Body of pancreas (tissue), 4 donors: ENCODE measurements around the gene NUDT13. TPM values are rescaled to one million over a fixed set of nuclear protein-coding genes. Genes with fewer than 3 reads are reported as not detected.

Source experiments
- ATAC-seq: fragments of 150-250 bp; one replicate; pipeline ENCODE4 v1.9.1; 2016
- DNase-seq, 4 donors: peaks; one replicate each; pipeline ENCODE4 v3.0.0-alpha.2; 2019
- H3K27ac ChIP-seq, 4 donors: fragments of 200-600 bp; sonication (generic); 1 replicate in 3 of 4; 2 replicates in 1 of 4; pipeline versions ENCODE4 v1.5.1 to v1.6.1; 2016 to 2019; ENCODE audit warnings: mild to moderate bottlenecking in 1 of 4, mixed read lengths in 1 of 4, moderate library complexity in 1 of 4
- H3K27me3 ChIP-seq, 2 donors: fragments of 200-600 bp; sonication (generic); one replicate each; pipeline ENCODE4 v1.6.0; 2016; ENCODE audit warnings: mild to moderate bottlenecking in 1 of 2
- H3K36me3 ChIP-seq, 2 donors: fragments of 200-600 bp; sonication (generic); replicated peaks in 1 of 2; 2 replicates each; pipeline ENCODE4 v1.5.1; 2016; ENCODE audit warnings: low read depth in 2 of 2; ENCODE audit not compliant: insufficient read depth in 1 of 2
- H3K4me1 ChIP-seq: fragments of 200-600 bp; sonication (generic); one replicate; pipeline ENCODE4 v1.6.0; 2016
- H3K4me3 ChIP-seq, 2 donors: fragments of 200-600 bp; sonication (generic); 1 replicate in 1 of 2; 2 replicates in 1 of 2; pipeline ENCODE4 v1.5.1; 2016 to 2019
- H3K9me3 ChIP-seq, 3 donors: fragments of 200-600 bp; sonication (generic); 1 replicate in 2 of 3; 2 replicates in 1 of 3; pipeline ENCODE4 v1.5.1; 2016
- POLR2A ChIP-seq, 3 donors: fragments of 450-650 bp; IDR thresholded peaks; one replicate each; pipeline ENCODE4 v1.6.1; 2016; ENCODE audit warnings: antibody characterized with exemption in 3 of 3, mild to moderate bottlenecking in 2 of 3
- WGBS, 2 donors: methylation state at CpG; one replicate each; pipeline ENCODE4 v1.1.5; 2017; 5-methylcytosine and 5-hydroxymethylcytosine counted together
- intact Hi-C: fragments of 100-400 bp; cut with DNase I; formaldehyde crosslinking; loops from one replicate; pipeline ENCODE4 v1.15.1; 2023
- total RNA-seq, 2 donors: library from RNA; depleted of rRNA; stranded (reverse); fragments of >200 nt; gene quantifications; one replicate each; pipeline ENCODE4 v1.1.0, GENCODE V29; 2016
- TF ChIP-seq, protein P1 (sequence below), 7 experiments: fragments of 450-650 bp in 4 of 7; fragments of 200-600 bp in 3 of 7; sonication (generic) in 3 of 7; IDR thresholded peaks; one replicate each; pipeline ENCODE4 v1.5.1; 2016 to 2019; ENCODE audit warnings: antibody characterized with exemption in 7 of 7

Gene NUDT13
- total RNA-seq, 2 donors from 2014 or later = 2.3 to 3.3 TPM

DNA sequence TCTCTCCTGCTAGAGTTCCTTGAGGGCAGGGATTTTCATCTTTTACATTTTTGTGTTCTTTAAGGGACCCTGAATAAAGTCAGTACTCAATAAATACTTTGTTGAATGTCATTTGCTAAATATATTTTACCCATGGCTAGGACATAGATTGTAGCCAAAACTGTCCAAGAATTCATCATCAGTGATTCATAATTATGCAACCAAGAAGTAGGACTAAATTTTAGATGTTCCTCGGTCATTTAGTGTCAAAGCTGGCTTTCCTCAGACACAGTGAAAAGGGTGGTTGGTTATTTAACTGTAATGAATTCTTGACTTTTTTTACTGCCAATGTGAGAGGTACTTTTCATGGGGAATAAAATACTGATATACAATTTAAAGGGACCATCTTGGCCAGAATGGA lies 3.3 kb downstream of the NUDT13 start:
- intact Hi-C loops = no loop called here
- WGBS, 2 donors = 61 to 89% methylated on average over 1 of the region's 1 CpG
- no peak for DNase-seq
- Histone ChIP-seq H3K4me3 (no peak overlapping the region), H3K27me3 (no peaks in the 10 kb centered on the region), H3K36me3 (no peaks in the 10 kb centered on the region), H3K4me1 (peaks cover 12% of the 10 kb centered on the region), H3K27ac (no peak overlapping the region), H3K9me3 (no peaks in the 10 kb centered on the region)
- TF ChIP-seq POLR2A (IDR thresholded peaks at IDR 0.05) = no peak
- TF ChIP-seq, protein P1, sequence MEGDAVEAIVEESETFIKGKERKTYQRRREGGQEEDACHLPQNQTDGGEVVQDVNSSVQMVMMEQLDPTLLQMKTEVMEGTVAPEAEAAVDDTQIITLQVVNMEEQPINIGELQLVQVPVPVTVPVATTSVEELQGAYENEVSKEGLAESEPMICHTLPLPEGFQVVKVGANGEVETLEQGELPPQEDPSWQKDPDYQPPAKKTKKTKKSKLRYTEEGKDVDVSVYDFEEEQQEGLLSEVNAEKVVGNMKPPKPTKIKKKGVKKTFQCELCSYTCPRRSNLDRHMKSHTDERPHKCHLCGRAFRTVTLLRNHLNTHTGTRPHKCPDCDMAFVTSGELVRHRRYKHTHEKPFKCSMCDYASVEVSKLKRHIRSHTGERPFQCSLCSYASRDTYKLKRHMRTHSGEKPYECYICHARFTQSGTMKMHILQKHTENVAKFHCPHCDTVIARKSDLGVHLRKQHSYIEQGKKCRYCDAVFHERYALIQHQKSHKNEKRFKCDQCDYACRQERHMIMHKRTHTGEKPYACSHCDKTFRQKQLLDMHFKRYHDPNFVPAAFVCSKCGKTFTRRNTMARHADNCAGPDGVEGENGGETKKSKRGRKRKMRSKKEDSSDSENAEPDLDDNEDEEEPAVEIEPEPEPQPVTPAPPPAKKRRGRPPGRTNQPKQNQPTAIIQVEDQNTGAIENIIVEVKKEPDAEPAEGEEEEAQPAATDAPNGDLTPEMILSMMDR (IDR thresholded peaks at IDR 0.05) = no peak
- ATAC-seq = no peak

DNA sequence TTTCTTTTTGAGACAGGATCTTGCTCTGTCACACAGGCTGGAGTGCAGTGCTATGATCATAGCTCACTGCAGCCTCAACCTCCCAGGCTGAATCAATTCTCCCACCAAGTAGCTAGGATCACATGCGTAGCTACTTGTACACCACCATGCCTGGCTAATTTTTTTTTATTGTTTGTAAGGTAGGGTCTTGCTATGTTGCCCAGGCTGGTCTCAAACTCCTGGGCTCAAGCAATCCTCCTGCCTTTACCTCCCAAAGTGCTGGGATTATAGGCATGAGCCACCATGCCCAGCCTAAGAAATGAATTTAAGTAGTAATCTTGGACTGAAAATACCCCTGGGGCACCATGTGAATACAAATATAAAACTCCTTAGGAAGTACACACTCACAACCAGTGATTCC lies 5.8 kb downstream of the NUDT13 start:
- Histone ChIP-seq H3K36me3 (no peaks in the 10 kb centered on the region), H3K27me3 (no peaks in the 10 kb centered on the region), H3K4me3 (no peak overlapping the region), H3K9me3 (no peaks in the 10 kb centered on the region), H3K27ac (no peak overlapping the region), H3K4me1 (peaks cover 17% of the 10 kb centered on the region)
- no peak for DNase-seq
- TF ChIP-seq, protein P1 (IDR thresholded peaks at IDR 0.05) = no peak
- TF ChIP-seq POLR2A (IDR thresholded peaks at IDR 0.05) = no peak
- intact Hi-C loops = no loop called here
- WGBS, 2 donors = 94 to 95% methylated on average over 1 of the region's 1 CpG
- ATAC-seq = no peak

DNA sequence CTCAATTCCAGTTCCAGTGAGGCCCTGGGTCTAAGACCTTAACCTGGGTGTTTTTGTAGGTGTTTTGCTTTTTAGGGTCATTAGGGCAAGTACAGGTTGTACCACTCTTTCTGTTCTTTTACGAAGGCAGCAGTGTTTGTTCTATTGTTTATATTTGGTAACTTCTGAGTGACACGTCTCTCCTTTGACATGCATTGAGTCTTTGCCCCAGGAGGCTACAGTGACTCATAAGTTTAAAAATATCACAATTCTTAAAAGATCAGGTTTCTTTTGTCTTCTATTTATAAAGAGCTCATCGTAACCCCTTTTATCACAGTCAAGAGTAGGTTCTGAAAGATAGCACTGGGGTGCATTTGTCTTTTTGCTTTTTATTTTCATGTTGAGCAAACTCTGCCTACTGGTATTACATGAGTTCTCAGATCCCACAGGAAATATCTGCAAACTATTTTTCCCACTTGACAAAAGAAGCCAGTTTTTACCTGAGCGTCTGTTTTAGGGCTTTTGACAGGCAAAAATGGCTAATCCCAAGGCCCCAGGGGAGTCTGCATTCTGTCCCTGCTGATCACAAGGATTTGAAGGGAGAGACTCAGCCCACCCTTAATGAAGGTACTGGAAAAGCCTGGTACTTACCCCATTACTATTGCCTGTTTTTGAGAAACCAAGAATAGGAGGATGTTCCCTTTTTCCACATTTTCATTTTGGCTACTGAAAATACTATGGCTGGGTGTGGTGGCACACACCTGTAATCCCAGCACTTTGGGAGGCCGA lies 7.9 kb downstream of the NUDT13 start:
- 61 to 63% methylated on average over 5 of the region's 5 CpGs for WGBS, 2 donors
- H3K27me3 ChIP-seq = no peaks in the 10 kb centered on the region
- H3K27ac ChIP-seq = peak overlapping the region in 2 of 4 donors; percentile 0 to 17
- TF ChIP-seq, protein P1 (IDR thresholded peaks at IDR 0.05) = no peak
- no peak for TF ChIP-seq POLR2A (IDR thresholded peaks at IDR 0.05)
- H3K4me1 ChIP-seq = peaks cover 11% of the 10 kb centered on the region
- intact Hi-C loops = no loop called here
- no peaks in the 10 kb centered on the region for H3K36me3 ChIP-seq
- DNase-seq (no peak), ATAC-seq (peak; percentile 67)
- no peak overlapping the region for H3K4me3 ChIP-seq
- H3K9me3 ChIP-seq = no peaks in the 10 kb centered on the region

DNA sequence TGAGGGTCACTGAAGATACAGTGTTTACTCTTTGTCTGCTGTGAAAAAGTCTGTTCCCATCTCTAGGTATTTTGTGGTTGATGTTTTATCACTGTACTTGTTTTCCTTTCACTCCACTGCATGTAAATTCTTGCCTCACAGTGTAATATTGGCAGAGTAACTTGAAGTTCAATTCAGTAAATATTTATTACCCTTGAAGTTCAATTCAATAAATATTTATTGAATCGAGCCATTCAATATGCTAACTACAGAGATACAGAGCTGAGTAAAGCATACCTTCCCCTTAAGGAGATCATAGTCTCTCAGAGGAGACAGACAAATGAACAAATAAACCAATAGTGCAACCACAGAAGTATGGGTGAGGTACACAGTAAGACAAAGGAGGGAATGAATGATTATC lies 9.2 kb downstream of the NUDT13 start:
- Histone ChIP-seq H3K27ac (no peak overlapping the region), H3K27me3 (no peaks in the 10 kb centered on the region), H3K9me3 (no peaks in the 10 kb centered on the region), H3K36me3 (no peaks in the 10 kb centered on the region), H3K4me1 (peaks cover 11% of the 10 kb centered on the region), H3K4me3 (no peak overlapping the region)
- TF ChIP-seq POLR2A (IDR thresholded peaks at IDR 0.05) = no peak
- TF ChIP-seq, protein P1 (IDR thresholded peaks at IDR 0.05) = no peak
- WGBS, 2 donors = 38 to 44% methylated on average over 1 of the region's 1 CpG
- ATAC-seq (no peak), DNase-seq (no peak)
- intact Hi-C loops = no loop called here

DNA sequence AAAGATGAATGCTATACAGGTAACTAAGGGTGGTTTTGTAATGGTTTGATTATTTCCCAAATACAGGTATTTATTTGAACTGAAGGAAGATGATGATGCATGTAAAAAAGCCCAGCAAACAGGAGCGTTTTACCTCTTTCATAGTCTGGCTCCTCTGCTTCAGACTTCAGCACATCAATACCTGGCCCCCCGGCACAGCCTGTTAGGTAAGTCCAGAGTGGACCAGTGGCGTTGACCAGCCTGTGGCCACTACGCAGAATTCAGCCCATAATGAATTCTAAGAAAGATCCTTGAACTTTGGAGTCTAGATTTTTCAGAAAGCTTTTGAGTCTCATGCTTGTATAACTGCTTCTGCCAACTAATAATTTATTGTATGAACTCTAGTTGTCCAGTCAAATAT lies 9.7 kb downstream of the NUDT13 start:
- Histone ChIP-seq H3K9me3 (no peaks in the 10 kb centered on the region), H3K27ac (no peak overlapping the region), H3K4me3 (no peak overlapping the region), H3K4me1 (peaks cover 11% of the 10 kb centered on the region), H3K27me3 (no peaks in the 10 kb centered on the region), H3K36me3 (peaks cover 0 to 3% of the 10 kb centered on the region in 2 donors)
- ATAC-seq = no peak
- no peak for DNase-seq
- TF ChIP-seq, protein P1 (IDR thresholded peaks at IDR 0.05) = no peak
- no peak for TF ChIP-seq POLR2A (IDR thresholded peaks at IDR 0.05)
- 77 to 90% methylated on average over 4 of the region's 4 CpGs for WGBS, 2 donors
- intact Hi-C loops = no loop called here
